ENCODE results near the gene LSM7.

- TF ChIP-seq, protein P1, sequence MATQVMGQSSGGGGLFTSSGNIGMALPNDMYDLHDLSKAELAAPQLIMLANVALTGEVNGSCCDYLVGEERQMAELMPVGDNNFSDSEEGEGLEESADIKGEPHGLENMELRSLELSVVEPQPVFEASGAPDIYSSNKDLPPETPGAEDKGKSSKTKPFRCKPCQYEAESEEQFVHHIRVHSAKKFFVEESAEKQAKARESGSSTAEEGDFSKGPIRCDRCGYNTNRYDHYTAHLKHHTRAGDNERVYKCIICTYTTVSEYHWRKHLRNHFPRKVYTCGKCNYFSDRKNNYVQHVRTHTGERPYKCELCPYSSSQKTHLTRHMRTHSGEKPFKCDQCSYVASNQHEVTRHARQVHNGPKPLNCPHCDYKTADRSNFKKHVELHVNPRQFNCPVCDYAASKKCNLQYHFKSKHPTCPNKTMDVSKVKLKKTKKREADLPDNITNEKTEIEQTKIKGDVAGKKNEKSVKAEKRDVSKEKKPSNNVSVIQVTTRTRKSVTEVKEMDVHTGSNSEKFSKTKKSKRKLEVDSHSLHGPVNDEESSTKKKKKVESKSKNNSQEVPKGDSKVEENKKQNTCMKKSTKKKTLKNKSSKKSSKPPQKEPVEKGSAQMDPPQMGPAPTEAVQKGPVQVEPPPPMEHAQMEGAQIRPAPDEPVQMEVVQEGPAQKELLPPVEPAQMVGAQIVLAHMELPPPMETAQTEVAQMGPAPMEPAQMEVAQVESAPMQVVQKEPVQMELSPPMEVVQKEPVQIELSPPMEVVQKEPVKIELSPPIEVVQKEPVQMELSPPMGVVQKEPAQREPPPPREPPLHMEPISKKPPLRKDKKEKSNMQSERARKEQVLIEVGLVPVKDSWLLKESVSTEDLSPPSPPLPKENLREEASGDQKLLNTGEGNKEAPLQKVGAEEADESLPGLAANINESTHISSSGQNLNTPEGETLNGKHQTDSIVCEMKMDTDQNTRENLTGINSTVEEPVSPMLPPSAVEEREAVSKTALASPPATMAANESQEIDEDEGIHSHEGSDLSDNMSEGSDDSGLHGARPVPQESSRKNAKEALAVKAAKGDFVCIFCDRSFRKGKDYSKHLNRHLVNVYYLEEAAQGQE (IDR thresholded peaks at IDR 0.05; ENCODE audit: borderline replicate concordance) = no peak
- TF ChIP-seq CTCF (IDR thresholded peaks at IDR 0.05; ENCODE audit: poor library complexity, severe bottlenecking) (no peak), TAF1 (IDR thresholded peaks at IDR 0.05; ENCODE audit: low read depth) (no peak), POLR2AphosphoS5 (IDR thresholded peaks at IDR 0.05) (no peak)
Observed at GRCh38 chr19:2323707-2324106, 4.7 kb downstream of the LSM7 start.

Measured in neural cell (in vitro differentiated cells).